Small intestine (tissue), 7 donors: ENCODE results near the gene INPP5D. TPM values are rescaled to one million over a fixed set of nuclear protein-coding genes. Genes with fewer than 3 reads are reported as not detected.

Experiments
- DNase-seq, 2 donors: peaks; one replicate each; pipeline versions ENCODE4 v3.0.0 to v3.0.0-alpha.2; 2013
- FAIRE-seq: peaks from 2 replicates; lab custom pipeline; 2012; peaks lifted over from hg19 to GRCh38; lab: Jason Lieb, UNC
- H3K27ac ChIP-seq, 3 donors: one replicate each; pipeline ENCODE4 v1.5.1; 2013; ENCODE audit warnings: low read length in 2 of 3, mild to moderate bottlenecking in 2 of 3, control low read depth in 1 of 3, inconsistent platforms in 1 of 3, low read depth in 1 of 3, moderate library complexity in 1 of 3
- H3K27me3 ChIP-seq, 3 donors: one replicate each; pipeline ENCODE4 v1.6.1; 2013; ENCODE audit warnings: low read length in 3 of 3, inconsistent platforms in 1 of 3; ENCODE audit not compliant: control insufficient read depth in 3 of 3, insufficient read depth in 3 of 3
- H3K36me3 ChIP-seq, 3 donors: one replicate each; pipeline ENCODE4 v1.6.1; 2013; ENCODE audit warnings: low read length in 3 of 3, inconsistent platforms in 1 of 3, low read depth in 1 of 3, mild to moderate bottlenecking in 1 of 3, moderate library complexity in 1 of 3; ENCODE audit not compliant: control insufficient read depth in 3 of 3, insufficient read depth in 2 of 3
- H3K4me1 ChIP-seq, 3 donors: one replicate each; pipeline ENCODE4 v1.6.1; 2013; ENCODE audit warnings: low read length in 2 of 3, inconsistent platforms in 1 of 3, low read depth in 1 of 3, mild to moderate bottlenecking in 1 of 3, moderate library complexity in 1 of 3; ENCODE audit not compliant: control insufficient read depth in 3 of 3, insufficient read depth in 2 of 3
- H3K4me3 ChIP-seq, 3 donors: one replicate each; pipeline ENCODE4 v1.5.1; 2013; ENCODE audit warnings: low read length in 3 of 3, control low read depth in 1 of 3, inconsistent platforms in 1 of 3, low read depth in 1 of 3, mild to moderate bottlenecking in 1 of 3, moderate library complexity in 1 of 3
- H3K9me3 ChIP-seq, 2 donors: one replicate each; pipeline ENCODE4 v1.6.1; 2013; ENCODE audit warnings: low read depth in 1 of 2, low read length in 1 of 2; ENCODE audit not compliant: control insufficient read depth in 2 of 2, insufficient read depth in 1 of 2
- WGBS, 3 donors: extraction: QIAGEN DNeasy Blood & Tissue Kit; methylation state at CpG; one replicate each; pipeline ENCODE4 v1.1.7; 2013; 5-methylcytosine and 5-hydroxymethylcytosine counted together
- polyA plus RNA-seq, 4 donors: library from polyadenylated mRNA; stranded (reverse) in 3 of 4; unstranded in 1 of 4; fragments of 200-250 nt in 3 of 4; fragments of 120-200 nt in 1 of 4; gene quantifications; one replicate each; pipeline versions ENCODE4 v1.2.1 to v1.2.3, GENCODE V29; 2013
- donor health status: healthy with polysubstance abuse.
- donor health status: control.
- donor health status: control.
- donor health status: Bipolar disorder and iron deficiency.
- donor health status: healthy.

Gene INPP5D
- polyA plus RNA-seq, 4 donors = 4.7 to 10.4 (median 6.9) TPM

DNA sequence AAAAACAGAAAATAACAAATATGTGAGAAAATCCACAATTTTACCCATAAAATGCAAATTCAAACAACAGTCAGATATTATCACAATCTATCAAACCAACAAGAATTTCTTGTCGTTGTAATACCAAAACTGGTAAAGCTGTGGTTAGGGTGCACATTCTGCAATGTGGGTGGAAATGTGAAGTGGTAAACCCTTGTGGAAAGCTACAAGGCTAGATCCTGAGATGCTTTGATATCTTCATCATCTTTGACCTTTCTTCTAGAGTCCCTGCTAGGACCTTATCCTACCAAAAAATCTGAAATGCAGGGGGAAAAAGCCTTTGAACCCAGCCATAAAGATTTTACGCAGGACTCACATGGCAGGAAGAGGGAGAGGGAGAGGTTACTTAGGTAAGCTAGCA lies 174.1 kb downstream of the INPP5D start:
- Histone ChIP-seq H3K27ac (no peak overlapping the region), H3K4me1 (no peaks in the 10 kb centered on the region), H3K27me3 (no peaks in the 10 kb centered on the region), H3K36me3 (no peaks in the 10 kb centered on the region), H3K9me3 (peaks cover 0 to 9% of the 10 kb centered on the region in 2 donors), H3K4me3 (no peak overlapping the region)
- 54 to 73% (median 72%) methylated on average over 2 of the region's 2 CpGs for WGBS, 3 donors
- DNase-seq (no peak), FAIRE-seq (no peak)

- no peak for FAIRE-seq
- WGBS, 3 donors = 78 to 92% (median 87%) methylated on average over 3 of the region's 3 CpGs
- Histone ChIP-seq H3K4me1 (no peaks in the 10 kb centered on the region), H3K36me3 (no peaks in the 10 kb centered on the region), H3K4me3 (no peak overlapping the region), H3K9me3 (peaks cover 0 to 11% of the 10 kb centered on the region in 2 donors), H3K27me3 (no peaks in the 10 kb centered on the region), H3K27ac (no peak overlapping the region)
- no peak for DNase-seq
Measured at GRCh38 chr2:233234996-233235395, 174.9 kb downstream of the INPP5D start.

- Histone ChIP-seq H3K27me3 (no peaks in the 10 kb centered on the region), H3K9me3 (peaks cover 0 to 11% of the 10 kb centered on the region in 2 donors), H3K4me1 (peaks cover 0 to 2% (median 0%) of the 10 kb centered on the region in 3 donors), H3K4me3 (no peak overlapping the region), H3K27ac (no peak overlapping the region), H3K36me3 (no peaks in the 10 kb centered on the region)
- DNase-seq (no peak), FAIRE-seq (no peak)
- 74 to 82% (median 77%) methylated on average over 9 of the region's 9 CpGs for WGBS, 3 donors
Measured at GRCh38 chr2:233235977-233236376, 175.8 kb downstream of the INPP5D start.

- no peak overlapping the region for H3K27ac ChIP-seq
- FAIRE-seq (no peak), DNase-seq (no peak)
- WGBS, 3 donors = 76 to 91% (median 83%) methylated on average over 7 of the region's 7 CpGs
- H3K4me1 ChIP-seq = peaks cover 0 to 3% (median 0%) of the 10 kb centered on the region in 3 donors
- H3K27me3 ChIP-seq = no peaks in the 10 kb centered on the region
- H3K9me3 ChIP-seq = peaks cover 0 to 11% of the 10 kb centered on the region in 2 donors
- no peak overlapping the region for H3K4me3 ChIP-seq
- no peaks in the 10 kb centered on the region for H3K36me3 ChIP-seq
Measured at GRCh38 chr2:233236820-233237589, 176.9 kb downstream of the INPP5D start.

GRCh38 chr2:233240897-233241296 lies 180.8 kb downstream of the INPP5D start:
- Histone ChIP-seq H3K27me3 (no peaks in the 10 kb centered on the region), H3K4me1 (peaks cover 0 to 3% (median 2%) of the 10 kb centered on the region in 3 donors), H3K9me3 (peaks cover 0 to 11% of the 10 kb centered on the region in 2 donors), H3K27ac (no peak overlapping the region), H3K36me3 (no peaks in the 10 kb centered on the region), H3K4me3 (no peak overlapping the region)
- 47 to 58% (median 51%) methylated on average over 2 of the region's 2 CpGs for WGBS, 3 donors
- FAIRE-seq (no peak), DNase-seq (peak in 1 of 2 donors; percentile 54)

GRCh38 chr2:233241803-233242202 lies 181.7 kb downstream of the INPP5D start:
- Histone ChIP-seq H3K27ac (peak overlapping the region in 2 of 3 donors; percentile 1 to 68), H3K36me3 (no peaks in the 10 kb centered on the region), H3K4me3 (no peak overlapping the region), H3K27me3 (no peaks in the 10 kb centered on the region), H3K4me1 (peaks cover 0 to 3% (median 2%) of the 10 kb centered on the region in 3 donors), H3K9me3 (peaks cover 0 to 11% of the 10 kb centered on the region in 2 donors)
- FAIRE-seq (no peak), DNase-seq (peak; percentile 29 to 78)
- WGBS, 3 donors = 38 to 66% (median 40%) methylated on average over 3 of the region's 3 CpGs

DNA sequence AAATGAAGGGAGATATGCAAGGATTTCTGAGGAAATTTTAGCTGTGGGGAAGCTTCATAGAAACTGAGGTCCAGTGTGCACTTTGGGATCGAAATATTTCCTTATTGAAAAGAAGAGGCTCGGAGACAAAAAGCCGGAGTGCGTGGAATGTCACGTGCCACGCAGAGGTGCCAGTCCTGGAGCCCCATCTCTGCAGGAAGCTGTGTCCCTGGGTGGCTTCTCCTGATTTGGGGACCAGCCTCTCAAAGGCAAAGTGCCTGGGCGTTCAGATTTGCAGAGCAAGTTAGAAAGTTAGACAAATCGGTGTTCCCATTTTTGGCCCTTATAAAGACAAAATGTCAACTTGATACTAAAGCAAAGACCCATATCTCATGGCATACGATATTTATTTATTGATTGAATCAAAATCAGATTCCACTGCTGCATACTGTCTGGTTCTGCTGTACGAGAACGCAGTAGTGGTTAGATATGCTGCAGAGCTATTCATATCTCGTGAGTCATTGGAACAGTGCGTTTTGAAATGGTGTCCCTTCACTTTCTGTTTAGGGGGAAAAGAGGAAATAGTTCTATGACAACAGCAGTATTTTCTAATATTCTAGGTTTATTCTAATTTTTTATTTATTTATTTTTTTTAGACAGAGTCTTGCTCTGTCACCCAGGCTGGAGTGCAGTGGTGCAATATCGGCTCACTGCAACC lies 182.2 kb downstream of the INPP5D start:
- WGBS, 3 donors = 72 to 82% (median 75%) methylated on average over 14 of the region's 14 CpGs
- Histone ChIP-seq H3K36me3 (no peaks in the 10 kb centered on the region), H3K9me3 (peaks cover 0 to 8% of the 10 kb centered on the region in 2 donors), H3K27me3 (no peaks in the 10 kb centered on the region), H3K4me1 (peaks cover 0 to 5% (median 2%) of the 10 kb centered on the region in 3 donors), H3K27ac (peak overlapping the region in 2 of 3 donors; percentile 1 to 68), H3K4me3 (no peak overlapping the region)
- DNase-seq = peak in 1 of 2 donors; percentile 33
- FAIRE-seq = no peak

DNA sequence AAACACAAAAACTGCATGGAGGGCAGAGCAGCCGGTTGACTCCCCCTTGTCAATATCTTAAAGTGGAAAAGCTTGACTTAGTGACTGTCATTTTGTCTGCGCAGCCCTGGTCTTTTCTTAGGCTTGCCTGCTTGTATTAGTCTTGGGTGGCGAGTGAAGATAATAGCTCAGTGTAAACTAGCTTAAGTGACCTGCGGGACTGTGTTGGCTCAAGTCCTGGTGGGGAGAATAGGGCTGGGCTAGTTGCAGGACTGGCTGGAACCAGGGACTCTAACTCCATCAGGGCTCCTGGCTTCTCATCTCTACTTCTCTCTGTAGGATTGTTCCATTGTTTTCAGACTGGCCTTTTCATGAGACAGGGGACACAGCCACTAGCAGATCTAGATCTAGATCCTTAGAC lies 183.2 kb downstream of the INPP5D start:
- WGBS, 3 donors = 74 to 81% (median 77%) methylated on average over 4 of the region's 4 CpGs
- no peak for FAIRE-seq
- H3K9me3 ChIP-seq = peaks cover 0 to 4% of the 10 kb centered on the region in 2 donors
- H3K27me3 ChIP-seq = no peaks in the 10 kb centered on the region
- DNase-seq = no peak
- H3K4me3 ChIP-seq = no peak overlapping the region
- H3K36me3 ChIP-seq = no peaks in the 10 kb centered on the region
- H3K27ac ChIP-seq = no peak overlapping the region
- peaks cover 0 to 6% (median 2%) of the 10 kb centered on the region in 3 donors for H3K4me1 ChIP-seq
